H54 (cell line): ENCODE measurements around the gene ABI3BP.
"Not testable (repeated sequence)": the region's sequence is repeated elsewhere in the genome, so short reads cannot be mapped to it uniquely, and the experiment has no call there.

Experiments used
- DNase-seq: peaks from one replicate; pipeline ENCODE4 v3.0.0; 2011; ENCODE audit warnings: low spot score, mixed read lengths; ENCODE audit not compliant: insufficient read length
- FAIRE-seq: peaks from 3 replicates; lab custom pipeline; 2011; peaks lifted over from hg19 to GRCh38; lab: Jason Lieb, UNC
- POLR2A ChIP-seq: IDR thresholded peaks from 2 replicates; pipeline ENCODE4 v1.6.1; 2011; ENCODE audit warnings: low read depth, mild to moderate bottlenecking, low read length

ABI3BP gene, protein sequence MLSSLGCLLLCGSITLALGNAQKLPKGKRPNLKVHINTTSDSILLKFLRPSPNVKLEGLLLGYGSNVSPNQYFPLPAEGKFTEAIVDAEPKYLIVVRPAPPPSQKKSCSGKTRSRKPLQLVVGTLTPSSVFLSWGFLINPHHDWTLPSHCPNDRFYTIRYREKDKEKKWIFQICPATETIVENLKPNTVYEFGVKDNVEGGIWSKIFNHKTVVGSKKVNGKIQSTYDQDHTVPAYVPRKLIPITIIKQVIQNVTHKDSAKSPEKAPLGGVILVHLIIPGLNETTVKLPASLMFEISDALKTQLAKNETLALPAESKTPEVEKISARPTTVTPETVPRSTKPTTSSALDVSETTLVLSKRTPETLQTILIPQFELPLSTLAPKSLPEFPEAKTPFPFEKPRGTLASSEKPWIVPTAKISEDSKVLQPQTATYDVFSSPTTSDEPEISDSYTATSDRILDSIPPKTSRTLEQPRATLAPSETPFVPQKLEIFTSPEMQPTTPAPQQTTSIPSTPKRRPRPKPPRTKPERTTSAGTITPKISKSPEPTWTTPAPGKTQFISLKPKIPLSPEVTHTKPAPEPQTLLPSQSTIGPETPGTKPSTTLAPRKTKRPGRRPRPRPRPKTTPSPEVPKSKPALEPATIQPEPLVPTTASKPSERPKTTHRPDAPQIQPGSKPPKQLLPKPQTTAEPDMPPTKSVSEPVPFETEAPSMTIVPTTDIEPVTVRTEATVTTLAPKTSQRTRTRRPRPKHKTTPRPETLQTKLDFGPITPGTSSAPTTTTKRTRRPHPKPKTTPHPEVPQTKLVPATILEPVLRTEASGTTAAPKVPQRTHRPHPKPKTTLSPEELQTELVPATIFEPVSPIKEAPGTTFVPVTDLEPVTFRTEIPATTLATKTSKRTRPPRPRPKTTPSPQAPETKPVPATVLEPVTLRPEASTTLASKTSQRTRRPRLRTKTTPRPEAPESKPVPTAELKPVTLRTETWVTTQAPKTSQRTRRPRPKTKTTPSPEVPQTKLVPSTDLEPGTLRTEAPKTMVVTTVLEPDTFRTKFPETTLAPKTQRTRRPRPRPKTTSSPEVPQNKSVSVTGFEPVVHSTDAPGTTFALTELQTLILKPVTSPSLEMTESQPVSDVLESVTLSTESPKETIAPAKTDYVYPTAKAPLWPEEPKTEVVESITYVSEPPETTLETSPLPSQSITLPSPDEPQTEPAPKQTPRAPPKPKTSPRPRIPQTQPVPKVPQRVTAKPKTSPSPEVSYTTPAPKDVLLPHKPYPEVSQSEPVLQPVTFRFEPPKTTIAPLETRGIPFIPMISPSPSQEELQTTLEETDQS (N-terminal part only)

GRCh38 chr3:100993309-100993708, at the start of gene ABI3BP:
Gene ABI3BP (minus strand): TSS chr3:100993421. CDS start chr3:100993384, 37 bp downstream.
- peak; percentile 50 for DNase-seq
- FAIRE-seq: peak; percentile 78
- TF ChIP-seq POLR2A: peak; percentile 61

DNA sequence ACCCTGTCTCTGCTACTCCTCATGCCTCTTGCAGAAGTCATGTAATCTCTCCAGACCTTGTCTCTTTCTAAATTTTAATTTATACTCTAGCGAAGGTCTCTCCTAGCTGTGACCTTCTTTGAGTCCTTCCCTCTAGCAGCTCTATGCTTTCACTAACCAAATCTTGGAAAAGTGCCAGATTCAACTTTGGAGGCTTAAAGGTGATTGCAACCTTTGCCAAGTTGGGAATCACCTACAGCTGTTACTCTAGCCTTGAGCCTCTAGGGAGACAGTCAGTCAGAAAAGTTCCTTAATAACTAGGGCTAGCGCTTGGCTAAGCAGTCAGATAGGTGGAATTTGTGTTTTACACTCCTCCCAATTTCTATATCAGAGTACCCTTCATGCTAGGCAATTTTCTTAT, 46.1 kb upstream of the ABI3BP start:
- no peak for TF ChIP-seq POLR2A
- DNase-seq: no peak

GRCh38 chr3:101038880-101039279, 45.7 kb upstream of the ABI3BP start:
- no peak for FAIRE-seq
- no peak for DNase-seq
- TF ChIP-seq POLR2A: no peak

More for the DNA sequence above, 46.1 kb upstream of the ABI3BP start:
- FAIRE-seq: no peak

DNA sequence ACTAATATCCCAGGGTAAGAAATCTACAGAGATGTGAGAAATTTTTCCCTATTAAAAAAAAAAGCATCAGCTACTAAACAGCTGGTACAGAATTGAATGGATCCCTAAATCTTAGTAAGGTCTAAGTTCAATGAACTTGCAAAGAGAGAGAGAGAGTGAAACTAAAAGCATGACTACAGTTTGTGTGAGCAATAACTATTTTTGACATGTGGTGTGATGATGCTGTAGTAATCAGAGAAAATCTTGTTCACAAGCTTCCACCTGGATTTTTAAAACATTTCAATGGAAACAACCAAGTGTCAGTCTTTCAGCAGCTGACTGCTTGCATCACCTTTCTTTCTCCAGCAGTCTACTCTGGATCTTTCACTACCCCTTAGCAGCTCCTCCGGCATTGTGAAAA, 45.2 kb upstream of the ABI3BP start:
- TF ChIP-seq POLR2A: no peak
- no peak for DNase-seq
- FAIRE-seq: no peak

DNA sequence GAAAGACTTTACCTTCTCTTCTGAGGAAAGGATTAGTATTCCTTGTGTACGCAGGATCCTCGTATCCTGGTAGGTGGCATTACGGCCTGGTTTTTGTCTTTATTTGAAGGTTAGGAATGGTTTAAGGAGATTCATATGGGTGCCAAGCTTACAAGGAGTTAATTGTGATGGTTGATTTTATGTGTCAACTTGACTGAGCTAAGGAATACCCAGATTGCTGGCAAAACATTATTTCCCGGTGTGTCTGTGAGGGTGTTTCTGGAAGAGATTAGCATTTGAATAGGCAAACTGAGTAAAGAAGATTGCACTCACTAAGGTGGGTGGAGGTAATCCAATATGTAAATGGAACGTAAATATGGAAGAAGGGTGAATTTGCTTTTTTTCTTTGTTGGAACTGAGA, 44.4 kb upstream of the ABI3BP start:
- no peak for DNase-seq
- no peak for TF ChIP-seq POLR2A
- FAIRE-seq: no peak

DNA sequence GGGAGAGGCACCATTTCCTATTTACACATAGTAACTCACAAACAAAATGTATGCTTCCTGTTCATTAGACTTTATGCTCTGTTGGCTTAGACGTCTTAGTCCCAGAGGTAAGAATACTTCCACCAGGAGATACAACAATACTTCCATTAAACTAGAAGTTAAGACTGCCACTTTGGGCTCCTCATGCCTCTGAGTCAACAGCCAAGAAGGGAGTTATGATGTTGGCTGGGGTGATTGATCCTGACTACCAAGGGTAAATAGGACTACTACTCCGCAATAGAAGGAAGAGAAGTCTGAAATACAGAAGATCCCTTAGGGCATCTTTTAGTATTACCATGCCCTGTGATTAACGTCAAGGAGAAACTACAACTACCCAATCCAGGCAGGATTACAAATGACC, 43.5 kb upstream of the ABI3BP start:
- FAIRE-seq (no peak), DNase-seq (no peak)
- TF ChIP-seq POLR2A: no peak

GRCh38 chr3:101036213-101036618, 43.0 kb upstream of the ABI3BP start:
- FAIRE-seq: peak; percentile 98
- TF ChIP-seq POLR2A: no peak

GRCh38 chr3:101027286-101027685, 34.1 kb upstream of the ABI3BP start:
- no peak for TF ChIP-seq POLR2A
- DNase-seq: no peak
- no peak for FAIRE-seq

More at GRCh38 chr3:101036213-101036618, 43.0 kb upstream of the ABI3BP start:
- DNase-seq: peak; percentile 28

GRCh38 chr3:101026881-101027280, 33.7 kb upstream of the ABI3BP start:
- TF ChIP-seq POLR2A: no peak
- DNase-seq (no peak), FAIRE-seq (no peak)

DNA sequence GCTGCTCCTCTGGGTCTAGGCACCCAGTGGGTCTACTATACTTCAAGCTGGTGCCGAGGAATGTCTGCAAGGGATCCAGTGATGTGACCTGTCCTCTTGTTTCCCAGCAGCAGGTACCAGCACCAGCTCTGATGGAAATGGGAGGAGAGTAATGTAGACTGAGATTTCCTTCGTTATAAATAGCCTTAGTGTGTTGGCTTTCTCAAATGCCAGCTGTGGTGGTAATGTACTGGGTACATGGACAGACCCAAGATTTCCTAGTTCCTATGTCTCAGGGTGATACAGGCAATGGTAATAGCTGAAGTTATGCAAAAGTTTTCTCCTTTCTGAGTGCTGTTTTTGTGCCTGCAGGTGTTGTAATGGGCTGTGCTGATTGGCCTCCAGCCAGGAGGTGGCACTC, 33.0 kb upstream of the ABI3BP start:
- TF ChIP-seq POLR2A: no peak
- no peak for FAIRE-seq
- no peak for DNase-seq

- DNase-seq: no peak
- no peak for FAIRE-seq
- TF ChIP-seq POLR2A: no peak
Observed at GRCh38 chr3:101020351-101021015, 27.3 kb upstream of the ABI3BP start.

GRCh38 chr3:101017017-101017416, 23.8 kb upstream of the ABI3BP start:
- no peak for TF ChIP-seq POLR2A
- no peak for DNase-seq
- no peak for FAIRE-seq

DNA sequence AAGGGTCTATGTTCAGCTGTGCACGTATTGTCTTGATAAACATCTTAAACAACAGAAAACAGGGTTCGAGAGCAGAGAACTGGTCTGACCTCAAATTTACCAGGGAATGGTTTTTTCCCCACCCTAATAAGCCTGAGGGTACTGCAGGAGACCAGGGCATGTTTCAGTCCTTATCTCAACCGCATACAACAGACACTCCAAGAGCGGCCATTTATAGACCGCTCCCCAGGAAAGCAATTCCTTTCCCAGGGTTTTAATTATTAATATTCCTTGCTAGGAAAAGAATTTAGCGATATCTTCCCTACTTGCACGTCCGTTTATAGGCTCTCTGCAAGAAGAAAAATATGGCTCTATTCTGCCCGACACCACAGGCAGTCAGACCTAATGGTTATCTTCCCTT, 19.1 kb upstream of the ABI3BP start:
- not testable (repeated sequence) for DNase-seq, FAIRE-seq
